HAP-1 (cell line): Measurements from ENCODE around the gene TTC14.
A peak's percentile ranks its signal among the peaks of the same experiment; 100 is the strongest.
"Not testable (repeated sequence)": the region's sequence is repeated elsewhere in the genome, so short reads cannot be mapped to it uniquely, and the experiment has no call there.

Experiments
- DNase-seq, 2 experiments: peaks; one replicate each; pipeline ENCODE4 v3.0.0-alpha.2; 2016 to 2020; ENCODE audit warnings: low spot score in 2 of 2
- H3K27me3 ChIP-seq: fragments of 250-450 bp; sonication (Bioruptor Pico); 2 replicates; pipeline ENCODE4 v1.5.1; 2020; ENCODE audit warnings: low read depth, mild to moderate bottlenecking, moderate library complexity
- H3K36me3 ChIP-seq: fragments of 250-450 bp; sonication (Bioruptor Pico); replicated peaks from 2 replicates; pipeline ENCODE4 v1.5.1; 2020; ENCODE audit warnings: mild to moderate bottlenecking
- H3K4me1 ChIP-seq: fragments of 250-450 bp; sonication (Bioruptor Pico); 2 replicates; pipeline ENCODE4 v1.5.1; 2020; ENCODE audit warnings: mild to moderate bottlenecking
- H3K4me3 ChIP-seq: fragments of 250-450 bp; sonication (Bioruptor Pico); 2 replicates; pipeline ENCODE4 v1.5.1; 2020; ENCODE audit warnings: mild to moderate bottlenecking, moderate library complexity
- H3K9me3 ChIP-seq: fragments of 250-450 bp; sonication (Bioruptor Pico); 2 replicates; pipeline ENCODE4 v1.5.1; 2020; ENCODE audit warnings: mild to moderate bottlenecking, moderate library complexity
- in situ Hi-C: fragments of 300-500 bp; cut with MboI; formaldehyde crosslinking; loops from 3 replicates; pipeline ENCODE4 v1.14.3; 2020; ENCODE audit warnings: low sequenced_read_pairs, inconsistent platforms, mixed read lengths

Gene TTC14, protein sequence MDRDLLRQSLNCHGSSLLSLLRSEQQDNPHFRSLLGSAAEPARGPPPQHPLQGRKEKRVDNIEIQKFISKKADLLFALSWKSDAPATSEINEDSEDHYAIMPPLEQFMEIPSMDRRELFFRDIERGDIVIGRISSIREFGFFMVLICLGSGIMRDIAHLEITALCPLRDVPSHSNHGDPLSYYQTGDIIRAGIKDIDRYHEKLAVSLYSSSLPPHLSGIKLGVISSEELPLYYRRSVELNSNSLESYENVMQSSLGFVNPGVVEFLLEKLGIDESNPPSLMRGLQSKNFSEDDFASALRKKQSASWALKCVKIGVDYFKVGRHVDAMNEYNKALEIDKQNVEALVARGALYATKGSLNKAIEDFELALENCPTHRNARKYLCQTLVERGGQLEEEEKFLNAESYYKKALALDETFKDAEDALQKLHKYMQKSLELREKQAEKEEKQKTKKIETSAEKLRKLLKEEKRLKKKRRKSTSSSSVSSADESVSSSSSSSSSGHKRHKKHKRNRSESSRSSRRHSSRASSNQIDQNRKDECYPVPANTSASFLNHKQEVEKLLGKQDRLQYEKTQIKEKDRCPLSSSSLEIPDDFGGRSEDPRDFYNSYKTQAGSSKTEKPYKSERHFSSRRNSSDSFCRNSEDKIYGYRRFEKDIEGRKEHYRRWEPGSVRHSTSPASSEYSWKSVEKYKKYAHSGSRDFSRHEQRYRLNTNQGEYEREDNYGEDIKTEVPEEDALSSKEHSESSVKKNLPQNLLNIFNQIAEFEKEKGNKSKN

DNA sequence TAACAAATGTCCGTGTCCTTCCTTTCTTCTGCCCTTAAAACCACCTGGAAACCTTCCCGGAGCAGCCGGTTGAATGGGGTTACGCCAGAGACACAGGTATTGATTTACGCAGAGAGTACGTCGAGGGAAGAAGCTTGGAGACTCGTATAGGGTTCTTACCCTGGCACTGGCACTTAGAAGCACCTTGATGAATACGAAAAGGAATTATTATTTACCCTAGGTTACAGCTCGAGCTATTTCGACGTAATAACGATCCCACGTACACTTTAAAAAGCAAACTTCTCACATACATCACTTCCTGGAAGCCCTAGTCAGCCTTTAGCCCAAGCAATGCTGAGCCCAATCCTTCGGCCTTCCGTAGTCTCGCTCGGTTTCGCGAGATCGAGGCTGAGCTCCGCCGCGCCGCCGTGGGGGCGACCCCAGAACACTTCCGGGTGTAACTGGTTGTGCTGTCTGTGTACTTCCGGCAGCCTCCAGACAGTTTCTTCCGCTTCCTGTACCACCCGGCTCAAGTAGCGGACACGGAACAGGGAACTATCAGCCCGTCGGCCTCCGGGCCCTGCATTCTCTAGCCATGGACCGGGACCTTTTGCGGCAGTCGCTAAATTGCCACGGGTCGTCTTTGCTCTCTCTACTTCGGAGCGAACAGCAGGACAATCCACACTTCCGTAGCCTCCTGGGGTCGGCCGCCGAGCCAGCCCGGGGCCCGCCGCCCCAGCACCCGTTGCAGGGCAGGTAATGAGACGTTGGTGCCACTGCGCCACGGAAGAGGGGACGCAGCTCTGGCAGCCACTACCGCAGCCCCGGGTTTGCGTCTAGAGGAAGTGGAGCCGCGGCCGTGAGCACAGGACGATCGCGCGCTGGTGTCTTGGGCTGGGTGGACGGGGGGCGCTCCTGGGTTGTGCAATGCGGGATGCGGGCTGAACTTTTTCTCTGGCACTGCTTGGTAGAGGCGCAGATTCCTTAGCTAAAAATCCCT is at the start of gene TTC14:
TSS of gene TTC14 (plus strand) at position 476 of the 979 bp plus-strand sequence. CDS start at position 575, 99 bp downstream.
- Histone ChIP-seq H3K4me3 (peak within 1 kb of the TSS; percentile 84), H3K9me3 (no peaks in the 10 kb centered on the region), H3K27me3 (no peaks in the 10 kb centered on the region), H3K4me1 (peaks cover 10% of the 10 kb centered on the region), H3K36me3 (peaks cover 23% of the 10 kb centered on the region)
- in situ Hi-C loops: no loop called here
- peak; percentile 91 to 94 for DNase-seq

DNA sequence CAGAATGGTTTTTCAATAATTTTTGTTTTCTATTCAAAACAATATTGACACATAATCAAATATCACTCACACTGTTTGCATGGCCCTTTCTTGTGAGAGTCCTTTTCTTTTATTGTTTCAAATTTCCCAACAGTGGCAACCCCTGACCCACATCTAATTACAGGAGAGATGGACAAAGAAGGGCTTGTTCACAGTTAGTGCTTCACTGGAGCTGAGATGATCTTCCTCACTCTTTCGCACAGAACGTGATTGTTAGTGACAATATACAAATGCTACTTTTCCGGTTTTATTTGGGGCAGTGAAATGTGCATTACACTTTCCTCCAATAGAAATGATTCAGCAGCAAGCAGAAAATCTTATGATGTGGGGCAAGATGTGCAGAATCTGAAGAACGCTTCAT is 38.6 kb upstream of the TTC14 start:
- H3K36me3 ChIP-seq: no peaks in the 10 kb centered on the region
- H3K4me1 ChIP-seq: no peaks in the 10 kb centered on the region
- H3K4me3 ChIP-seq: no peak overlapping the region
- H3K27me3 ChIP-seq: no peaks in the 10 kb centered on the region
- no peak for DNase-seq
- in situ Hi-C loops: no loop called here
- H3K9me3 ChIP-seq: no peaks in the 10 kb centered on the region

DNA sequence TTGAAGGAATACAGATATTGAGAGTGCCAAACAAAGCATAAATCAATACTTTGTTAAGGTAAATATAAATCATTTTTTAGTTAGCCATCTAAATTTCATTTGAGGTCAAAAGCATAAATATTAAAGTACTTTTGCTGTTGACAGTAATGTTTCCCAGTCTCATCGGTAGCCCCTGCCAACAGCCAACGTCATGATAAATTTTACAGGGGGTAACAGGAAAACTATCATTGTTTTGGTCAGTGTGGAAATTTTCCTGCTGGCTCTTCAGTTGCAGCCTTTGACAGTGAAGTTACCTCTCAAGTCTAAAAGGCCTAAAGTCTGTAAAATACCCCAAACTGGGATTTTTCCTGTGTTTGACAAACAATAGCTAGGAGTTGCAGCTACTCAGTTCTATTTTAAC is 37.3 kb upstream of the TTC14 start:
- in situ Hi-C loops: no loop called here
- Histone ChIP-seq H3K4me1 (no peaks in the 10 kb centered on the region), H3K9me3 (no peaks in the 10 kb centered on the region), H3K4me3 (no peak overlapping the region), H3K27me3 (no peaks in the 10 kb centered on the region), H3K36me3 (no peaks in the 10 kb centered on the region)
- DNase-seq: no peak

DNA sequence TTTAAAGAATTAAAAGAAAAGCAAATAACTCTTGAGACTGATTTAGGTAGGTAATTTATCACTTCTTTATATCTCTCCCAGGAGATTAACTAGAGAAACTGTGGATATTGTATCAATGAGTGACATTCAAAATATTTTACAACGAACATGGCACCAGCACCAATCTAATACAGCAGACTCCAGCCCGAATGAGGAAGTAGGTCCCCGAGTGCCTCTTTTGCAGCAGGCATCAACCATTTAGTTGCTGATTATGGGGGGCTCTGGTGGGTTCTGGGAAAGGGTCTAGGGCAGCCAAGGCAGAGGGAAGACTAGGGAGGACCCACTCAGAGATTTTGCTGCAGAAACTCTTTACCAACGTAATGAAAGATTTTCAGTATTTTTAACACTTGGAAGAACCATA is 31.7 kb upstream of the TTC14 start:
- Histone ChIP-seq H3K27me3 (no peaks in the 10 kb centered on the region), H3K9me3 (no peaks in the 10 kb centered on the region), H3K4me1 (peaks cover 17% of the 10 kb centered on the region), H3K4me3 (no peak overlapping the region), H3K36me3 (no peaks in the 10 kb centered on the region)
- in situ Hi-C loops: no loop called here
- no peak for DNase-seq

DNA sequence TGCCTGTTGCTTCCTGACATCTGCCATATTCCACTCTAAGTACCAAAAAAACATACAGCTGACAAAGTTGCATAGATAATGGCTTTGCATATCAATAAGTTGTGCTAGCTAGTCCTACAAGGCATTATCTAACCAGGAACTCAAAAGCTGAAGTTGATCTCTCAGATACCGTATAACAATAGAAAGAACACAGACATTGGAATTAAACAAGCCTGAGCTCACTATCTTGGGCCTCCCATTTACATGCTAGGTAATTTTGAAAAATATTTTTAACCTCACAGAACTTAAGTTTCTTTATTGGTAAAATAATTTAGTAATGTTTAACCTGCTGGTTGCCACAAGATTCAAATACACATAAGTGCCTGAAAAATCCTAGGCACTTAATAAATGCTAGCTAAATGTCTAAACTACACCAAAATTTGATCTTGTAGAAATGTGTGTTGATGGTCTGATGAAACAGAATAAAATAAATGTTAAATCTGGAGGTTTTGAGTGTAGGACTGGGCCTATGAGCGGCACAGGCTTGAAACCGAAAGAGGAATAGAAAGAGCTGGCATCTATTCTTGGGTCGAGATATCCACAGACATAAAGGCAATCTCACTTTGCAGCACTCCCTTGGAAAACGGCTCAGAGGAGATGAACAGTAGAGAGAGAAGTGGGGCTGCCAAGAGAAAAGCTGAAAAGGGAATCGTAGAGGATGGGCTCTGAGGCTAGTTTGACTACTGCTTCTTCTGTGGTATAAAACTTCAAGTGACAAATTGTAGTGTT is 29.9 kb upstream of the TTC14 start:
- no peaks in the 10 kb centered on the region for H3K9me3 ChIP-seq
- H3K36me3 ChIP-seq: no peaks in the 10 kb centered on the region
- no peak overlapping the region for H3K4me3 ChIP-seq
- DNase-seq: peak in 1 of 2 experiments; percentile 71
- peaks cover 17% of the 10 kb centered on the region for H3K4me1 ChIP-seq
- H3K27me3 ChIP-seq: no peaks in the 10 kb centered on the region
- in situ Hi-C loops: no loop called here

DNA sequence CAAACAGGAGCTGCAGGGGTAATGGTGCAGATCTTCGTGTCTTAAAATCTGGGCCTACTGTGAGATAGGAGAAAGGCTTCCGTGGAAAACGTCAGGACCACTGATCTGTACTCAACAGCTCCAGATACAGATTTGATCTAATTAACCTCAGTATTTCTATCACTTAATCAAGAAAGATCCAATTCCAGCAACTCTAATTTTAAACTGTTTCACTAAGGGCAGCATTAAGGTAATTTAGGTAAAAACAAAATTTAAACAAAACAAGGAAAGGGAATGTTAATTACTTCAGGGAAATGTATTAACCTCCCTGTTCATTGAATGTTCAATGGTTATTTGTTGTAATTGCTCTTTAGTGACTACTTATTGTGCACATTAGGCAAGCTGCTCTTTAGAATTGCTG is 26.4 kb upstream of the TTC14 start:
- H3K36me3 ChIP-seq: no peaks in the 10 kb centered on the region
- no peak for DNase-seq
- H3K27me3 ChIP-seq: no peaks in the 10 kb centered on the region
- H3K4me3 ChIP-seq: no peak overlapping the region
- no peaks in the 10 kb centered on the region for H3K9me3 ChIP-seq
- in situ Hi-C loops: no loop called here
- H3K4me1 ChIP-seq: peaks cover 17% of the 10 kb centered on the region

DNA sequence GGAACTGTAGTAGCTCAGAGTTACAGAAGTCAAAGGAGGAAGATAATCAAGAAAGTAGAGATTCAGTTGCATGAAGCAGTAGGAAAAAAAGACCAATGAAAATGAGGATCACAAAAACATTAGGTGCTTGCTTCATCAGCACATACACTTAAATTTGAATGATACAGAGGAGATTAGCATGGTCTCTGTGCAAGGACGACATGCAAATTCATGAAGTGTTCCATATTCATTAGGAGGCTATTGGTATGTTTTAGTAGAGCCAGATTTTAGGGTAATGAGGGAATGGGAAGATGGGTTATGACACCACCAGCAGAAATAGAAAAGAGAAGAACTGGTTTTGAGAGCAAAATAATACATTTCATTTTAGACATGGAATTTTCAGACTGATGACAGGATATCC is 21.0 kb upstream of the TTC14 start:
- H3K9me3 ChIP-seq: no peaks in the 10 kb centered on the region
- peaks cover 6% of the 10 kb centered on the region; the same call in 1 of the 2 replicates for H3K27me3 ChIP-seq
- no peak overlapping the region for H3K4me3 ChIP-seq
- no peaks in the 10 kb centered on the region for H3K36me3 ChIP-seq
- H3K4me1 ChIP-seq: no peaks in the 10 kb centered on the region
- DNase-seq: no peak
- in situ Hi-C loops: no loop called here

DNA sequence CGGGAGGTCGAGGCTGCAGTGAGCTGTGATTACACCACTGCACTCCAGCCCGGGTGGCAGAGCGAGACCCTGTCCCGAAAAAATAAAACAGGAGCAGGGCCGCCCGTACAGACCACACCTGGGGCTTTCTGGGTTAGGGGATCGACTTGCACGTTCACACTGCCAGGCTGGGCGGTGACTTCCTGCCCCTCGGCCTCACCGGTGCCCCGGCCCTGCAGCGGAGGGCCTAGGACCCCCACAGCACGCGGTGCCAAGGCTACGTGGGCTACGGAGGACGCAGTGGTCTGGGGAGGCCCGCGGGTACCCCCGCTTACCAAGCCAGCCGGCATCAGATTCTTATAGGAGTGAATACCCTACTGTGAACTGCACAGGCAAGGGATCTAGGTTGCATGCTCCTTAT is 11.6 kb upstream of the TTC14 start:
- in situ Hi-C loops: no loop called here
- Histone ChIP-seq H3K4me1 (no peaks in the 10 kb centered on the region), H3K27me3 (peaks cover 4% of the 10 kb centered on the region), H3K36me3 (no peaks in the 10 kb centered on the region), H3K4me3 (no peak overlapping the region), H3K9me3 (no peaks in the 10 kb centered on the region)
- DNase-seq: no peak

DNA sequence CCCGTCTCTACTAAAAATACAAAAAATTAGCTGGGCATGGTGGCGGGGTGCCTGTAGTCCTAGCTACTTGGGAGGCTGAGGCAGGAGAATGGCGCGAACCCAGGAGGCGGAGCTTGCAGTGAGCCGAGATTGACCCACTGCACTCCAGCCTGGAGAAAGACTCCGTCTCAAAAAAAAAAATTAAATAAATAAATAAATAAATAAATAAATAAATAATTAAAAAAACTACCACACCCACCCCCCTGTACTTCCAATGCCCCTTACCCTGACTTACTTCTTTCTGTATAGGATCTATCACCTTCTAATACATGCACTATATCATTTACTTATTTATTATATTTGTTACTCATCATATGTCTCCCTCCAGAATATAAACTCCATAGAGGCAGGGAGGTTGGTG is 8.3 kb upstream of the TTC14 start:
- H3K36me3 ChIP-seq, in situ Hi-C loops, DNase-seq, H3K4me3 ChIP-seq, H3K27me3 ChIP-seq, H3K9me3 ChIP-seq, H3K4me1 ChIP-seq: not testable (repeated sequence)

DNA sequence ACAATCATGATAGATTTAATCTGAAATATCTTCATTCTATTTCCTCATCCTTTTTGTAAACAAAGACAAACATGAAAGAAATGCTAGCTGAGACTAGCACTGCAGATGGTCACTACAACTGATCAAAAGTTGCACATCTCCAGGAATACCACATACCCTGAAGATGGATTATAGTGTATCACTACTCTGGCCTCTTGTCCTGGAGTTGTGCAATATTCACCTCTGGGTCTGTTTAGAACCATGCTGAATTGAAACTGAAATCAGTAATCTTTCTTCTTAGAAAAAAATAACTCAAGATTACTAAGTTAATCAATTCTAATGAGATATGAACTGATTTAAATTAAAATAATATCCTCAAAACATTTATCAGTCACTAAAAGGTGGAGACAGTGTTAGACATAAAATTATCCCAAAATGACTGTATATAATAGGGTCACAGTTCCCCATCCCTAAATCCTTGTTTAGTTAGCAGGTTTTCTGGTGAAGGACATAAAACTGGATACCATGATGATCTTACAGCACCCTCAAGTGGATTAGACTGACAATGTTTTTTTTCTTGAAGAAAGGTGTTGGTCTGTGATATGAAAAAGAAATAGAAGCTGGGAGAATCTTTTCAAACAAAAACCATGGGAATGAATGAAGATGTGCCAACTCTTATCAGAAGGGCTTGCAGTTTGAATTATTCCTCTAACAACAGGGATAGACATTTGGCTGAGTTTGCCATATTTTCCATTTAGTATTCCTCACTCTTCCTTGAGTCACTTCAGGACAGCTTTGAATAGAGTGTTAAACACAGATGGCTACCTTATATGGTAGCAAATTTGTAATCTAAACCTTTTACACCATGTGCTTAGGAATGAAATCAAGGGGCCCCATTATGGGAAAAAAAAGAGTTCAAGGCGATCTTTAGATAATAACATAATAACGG is 7.1 kb upstream of the TTC14 start:
- in situ Hi-C loops: no loop called here
- H3K4me3 ChIP-seq: no peak overlapping the region
- H3K36me3 ChIP-seq: no peaks in the 10 kb centered on the region
- H3K27me3 ChIP-seq: peaks cover 3% of the 10 kb centered on the region; the same call in 1 of the 2 replicates
- DNase-seq: peak in 1 of 2 experiments; percentile 49
- no peaks in the 10 kb centered on the region for H3K9me3 ChIP-seq
- no peaks in the 10 kb centered on the region for H3K4me1 ChIP-seq

DNA sequence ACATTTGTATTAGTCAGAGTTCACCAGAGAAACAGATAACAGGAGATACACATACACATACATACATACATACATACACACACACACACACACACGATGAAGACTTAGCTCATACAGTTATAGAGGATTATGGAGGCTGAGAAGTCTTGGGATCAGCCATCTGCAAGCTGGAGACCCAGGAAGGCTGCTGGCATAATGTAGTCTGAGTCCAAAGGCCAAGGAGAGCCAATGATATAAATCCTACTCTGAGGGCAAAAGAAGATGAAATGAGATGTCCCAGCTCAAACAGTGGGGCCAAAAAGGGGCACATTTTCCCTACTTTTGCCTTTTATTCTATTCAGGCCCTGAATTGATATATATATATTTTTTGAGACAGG is 6.4 kb upstream of the TTC14 start:
- Histone ChIP-seq H3K36me3 (no peaks in the 10 kb centered on the region), H3K9me3 (no peaks in the 10 kb centered on the region), H3K4me3 (no peak overlapping the region), H3K4me1 (no peaks in the 10 kb centered on the region), H3K27me3 (peaks cover 3% of the 10 kb centered on the region; the same call in 1 of the 2 replicates)
- in situ Hi-C loops: no loop called here
- no peak for DNase-seq

DNA sequence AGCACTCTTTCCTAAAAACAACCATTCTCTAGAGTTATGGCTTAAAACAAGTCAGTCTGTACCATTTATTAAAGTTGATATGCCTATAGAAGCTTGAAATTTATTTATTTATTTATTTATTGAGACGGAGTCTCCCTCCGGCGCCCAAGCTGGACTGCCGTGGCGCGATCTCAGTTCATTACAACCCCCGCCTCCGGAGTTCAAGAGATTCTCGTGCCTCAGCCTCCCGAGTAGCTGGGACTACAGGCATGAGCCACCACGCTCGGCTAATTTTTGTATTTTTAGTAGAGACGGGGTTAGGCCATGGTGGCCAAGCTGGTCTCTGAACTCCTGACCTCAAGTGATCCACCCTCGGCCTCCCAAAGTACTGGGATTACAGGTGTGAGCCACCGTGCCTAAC is 1.5 kb upstream of the TTC14 start:
- DNase-seq: no peak
- Histone ChIP-seq H3K36me3 (peaks cover 8% of the 10 kb centered on the region), H3K9me3 (no peaks in the 10 kb centered on the region), H3K4me1 (peaks cover 10% of the 10 kb centered on the region), H3K4me3 (no peak overlapping the region), H3K27me3 (no peaks in the 10 kb centered on the region)
- in situ Hi-C loops: no loop called here
